Measurements from ENCODE around the gene AKAP6.
"Not testable (repeated sequence)": the region's sequence is repeated elsewhere in the genome, so short reads cannot be mapped to it uniquely, and the experiment has no call there.

AKAP6 gene

DNA sequence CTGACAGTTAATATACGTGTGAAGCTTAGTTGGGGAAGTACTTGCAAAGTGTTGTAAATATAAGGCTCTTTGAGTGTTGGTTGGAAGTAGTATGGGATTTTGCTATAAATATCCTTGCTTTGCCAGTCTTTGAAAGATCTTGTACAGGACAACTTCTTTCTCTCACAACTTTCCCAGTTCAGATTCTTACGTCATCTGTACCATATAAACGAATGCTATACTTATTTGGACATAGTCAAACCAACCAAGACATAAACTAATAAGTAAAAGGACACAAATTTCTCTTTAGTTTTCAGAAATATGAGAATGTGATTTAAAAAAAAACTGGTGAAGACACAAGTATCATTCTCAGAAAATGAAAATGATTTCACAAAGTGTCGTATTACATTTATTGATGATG lies 456.5 kb downstream of the AKAP6 start:
- no peak for DNase-seq

DNA sequence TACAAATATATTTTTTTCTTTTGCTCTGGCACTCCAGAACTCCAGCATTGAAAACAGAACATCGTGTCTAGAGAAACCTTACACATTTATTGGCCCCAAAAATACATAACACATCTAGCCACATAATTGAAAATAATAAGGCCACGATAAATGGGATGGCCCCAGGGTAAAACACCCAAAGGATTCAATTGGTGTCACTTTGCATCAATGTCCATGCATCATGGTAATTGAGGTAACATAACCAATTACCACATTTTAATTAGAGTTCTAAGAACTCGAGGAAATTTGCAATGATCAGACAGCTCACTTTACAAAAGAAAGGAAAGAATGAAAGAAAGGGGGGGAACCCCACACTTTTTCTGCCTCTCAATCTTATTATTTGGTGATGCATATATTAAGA lies 457.8 kb downstream of the AKAP6 start:
- DNase-seq: no peak

DNA sequence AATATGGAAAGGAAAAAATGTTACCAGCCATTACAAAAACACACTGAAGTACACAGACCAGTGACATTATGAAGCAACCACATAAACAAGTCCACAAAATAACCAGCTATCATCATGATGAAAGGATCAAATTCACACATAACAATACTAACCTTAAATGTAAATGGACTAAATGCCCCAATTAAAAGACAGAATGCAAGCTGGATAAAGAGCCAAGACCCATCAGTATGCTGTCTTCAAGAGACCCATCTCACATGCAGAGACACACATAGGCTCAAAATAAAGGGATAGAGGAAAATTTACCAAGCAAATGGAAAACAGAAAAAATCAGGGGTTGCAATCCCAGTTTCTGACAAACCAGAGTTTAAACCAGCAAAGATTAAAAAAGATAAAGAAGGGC lies 463.9 kb downstream of the AKAP6 start:
- not testable (repeated sequence) for DNase-seq

- no peak for DNase-seq
These were observed 471.2 kb downstream of the AKAP6 start for GRCh38 chr14:32800320-32800719.

DNA sequence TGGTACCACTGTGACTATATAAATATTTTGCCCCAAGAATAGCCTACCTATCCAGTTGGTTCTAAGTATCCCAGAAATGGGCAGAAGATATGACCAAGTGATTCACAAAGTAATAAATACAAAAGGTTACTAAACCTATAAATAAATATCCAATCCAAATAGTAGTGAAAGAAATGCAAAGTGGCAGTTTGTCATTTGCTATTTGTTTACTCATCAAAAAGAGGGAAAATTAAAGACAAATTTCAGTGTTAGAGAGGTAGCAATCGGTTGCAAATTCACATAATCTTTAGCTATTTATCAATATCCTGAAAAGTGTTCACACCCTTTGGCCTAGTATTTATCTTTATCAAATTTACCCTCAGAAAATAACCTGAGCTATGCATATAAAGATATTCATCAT lies 473.2 kb downstream of the AKAP6 start:
- DNase-seq: no peak

DNA sequence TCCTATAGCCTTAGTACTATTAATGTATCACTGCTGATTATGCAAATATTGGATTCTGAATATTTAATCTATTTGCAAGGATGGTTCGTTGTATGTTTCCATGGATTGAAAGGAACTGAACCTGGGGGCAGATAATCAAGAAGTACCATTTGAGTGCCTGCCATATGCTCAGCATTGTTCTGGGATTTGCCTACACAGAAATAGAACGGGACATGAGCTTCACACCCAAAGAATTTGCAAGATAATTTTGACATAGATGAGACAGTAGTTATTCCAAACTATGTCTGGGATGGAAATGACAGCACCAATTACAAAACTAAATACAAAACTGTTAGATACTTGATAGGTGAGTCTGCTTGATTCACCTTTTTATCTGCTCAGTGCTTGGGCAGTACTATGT lies 476.9 kb downstream of the AKAP6 start:
- DNase-seq: no peak

- no peak for DNase-seq
These were observed 479.5 kb downstream of the AKAP6 start for GRCh38 chr14:32808644-32809043.

GRCh38 chr14:32809255-32809654 lies 480.2 kb downstream of the AKAP6 start:
- no peak for DNase-seq

- no peak for DNase-seq
These were observed 484.3 kb downstream of the AKAP6 start for GRCh38 chr14:32813401-32813800.

DNA sequence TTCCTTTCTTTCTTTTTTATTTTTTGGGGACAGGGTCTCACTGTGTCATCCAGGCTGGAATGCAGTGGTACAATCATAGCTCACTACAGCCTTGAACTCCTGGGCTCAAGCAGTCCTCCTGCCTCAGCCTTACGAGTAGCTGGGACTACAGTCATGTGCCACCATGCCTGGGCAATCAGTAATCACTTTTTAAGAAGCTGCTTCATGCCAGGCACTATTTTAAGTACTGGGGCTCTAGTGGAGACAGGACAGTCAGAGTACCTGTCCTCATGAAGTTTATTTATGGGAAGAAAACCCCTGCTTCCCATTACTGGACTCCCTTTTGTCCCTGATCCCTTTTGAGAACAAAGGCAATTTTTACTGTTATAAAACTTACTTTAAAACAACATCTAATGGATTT lies 485.6 kb downstream of the AKAP6 start:
- DNase-seq: no peak

DNA sequence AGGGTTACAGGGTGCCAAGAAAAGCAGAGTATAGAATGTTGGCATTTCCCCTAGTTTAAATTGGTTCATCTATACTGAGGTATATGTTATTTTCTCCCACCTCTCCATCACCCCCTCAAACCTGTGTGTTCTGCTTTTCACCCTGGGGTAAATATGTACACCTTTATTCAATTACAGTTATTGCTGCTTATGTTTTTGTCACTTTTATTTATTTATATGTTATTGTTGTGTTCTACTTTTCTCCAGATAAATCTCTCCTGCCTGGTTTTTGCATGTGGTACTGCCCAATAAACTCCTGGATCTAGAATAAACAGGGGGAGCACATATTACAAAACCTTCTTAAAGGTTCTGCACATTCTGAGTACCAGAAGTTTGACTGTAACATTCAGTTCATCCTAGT lies 487.5 kb downstream of the AKAP6 start:
- no peak for DNase-seq

- no peak for DNase-seq
These were observed 488.7 kb downstream of the AKAP6 start for GRCh38 chr14:32817780-32818179.

GRCh38 chr14:32818581-32818980 lies 489.5 kb downstream of the AKAP6 start:
- DNase-seq: no peak

- no peak for DNase-seq
These were observed 491.1 kb downstream of the AKAP6 start for GRCh38 chr14:32820181-32820580.

DNA sequence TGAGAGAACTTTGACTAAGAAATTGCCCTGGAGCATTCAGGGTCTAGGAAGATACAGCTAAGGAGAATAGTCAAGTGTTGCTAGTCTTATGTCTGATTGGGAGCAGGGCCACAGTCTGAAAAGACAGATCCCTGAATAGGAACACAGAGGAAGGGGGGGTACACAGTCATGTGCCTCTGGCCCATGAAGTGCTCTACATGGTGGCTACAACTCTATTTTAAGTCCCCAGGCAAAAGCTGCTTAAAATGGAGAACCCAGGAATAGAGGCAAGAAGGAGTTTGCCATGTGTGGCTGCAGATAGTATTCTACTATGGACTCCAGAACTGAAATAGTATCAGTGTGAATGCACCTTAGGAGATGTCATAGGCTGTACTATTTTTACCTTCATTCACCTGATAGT lies 491.6 kb downstream of the AKAP6 start:
- DNase-seq: no peak

DNA sequence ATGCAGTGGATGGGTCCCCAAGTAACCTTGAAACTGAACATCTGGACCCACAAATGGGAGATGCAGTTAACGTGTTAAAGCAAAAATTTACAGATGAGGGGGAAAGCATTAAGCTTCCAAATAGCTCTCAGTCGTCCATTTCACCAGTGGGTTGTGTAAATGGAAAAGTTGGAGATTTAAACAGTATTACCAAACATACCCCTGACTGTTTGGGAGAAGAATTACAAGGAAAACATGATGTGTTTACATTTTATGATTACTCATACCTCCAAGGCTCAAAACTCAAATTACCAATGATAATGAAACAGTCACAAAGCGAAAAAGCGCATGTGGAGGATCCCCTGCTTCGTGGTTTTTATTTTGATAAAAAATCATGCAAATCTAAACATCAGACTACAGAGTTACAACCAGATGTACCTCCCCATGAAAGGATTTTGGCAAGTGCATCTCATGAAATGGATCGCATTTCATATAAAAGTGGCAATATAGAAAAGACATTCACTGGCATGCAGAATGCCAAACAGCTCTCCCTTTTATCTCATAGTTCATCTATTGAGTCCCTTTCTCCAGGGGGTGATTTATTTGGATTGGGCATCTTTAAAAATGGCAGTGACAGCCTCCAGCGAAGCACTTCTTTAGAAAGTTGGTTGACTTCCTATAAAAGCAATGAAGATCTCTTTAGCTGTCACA lies 493.0 kb downstream of the AKAP6 start:
- no peak for DNase-seq

GRCh38 chr14:32823706-32824105 lies 494.6 kb downstream of the AKAP6 start:
- no peak for DNase-seq

- no peak for DNase-seq
These were observed 495.1 kb downstream of the AKAP6 start for GRCh38 chr14:32824195-32824594.

GRCh38 chr14:32825058-32825457 lies 496.0 kb downstream of the AKAP6 start:
- DNase-seq: no peak

DNA sequence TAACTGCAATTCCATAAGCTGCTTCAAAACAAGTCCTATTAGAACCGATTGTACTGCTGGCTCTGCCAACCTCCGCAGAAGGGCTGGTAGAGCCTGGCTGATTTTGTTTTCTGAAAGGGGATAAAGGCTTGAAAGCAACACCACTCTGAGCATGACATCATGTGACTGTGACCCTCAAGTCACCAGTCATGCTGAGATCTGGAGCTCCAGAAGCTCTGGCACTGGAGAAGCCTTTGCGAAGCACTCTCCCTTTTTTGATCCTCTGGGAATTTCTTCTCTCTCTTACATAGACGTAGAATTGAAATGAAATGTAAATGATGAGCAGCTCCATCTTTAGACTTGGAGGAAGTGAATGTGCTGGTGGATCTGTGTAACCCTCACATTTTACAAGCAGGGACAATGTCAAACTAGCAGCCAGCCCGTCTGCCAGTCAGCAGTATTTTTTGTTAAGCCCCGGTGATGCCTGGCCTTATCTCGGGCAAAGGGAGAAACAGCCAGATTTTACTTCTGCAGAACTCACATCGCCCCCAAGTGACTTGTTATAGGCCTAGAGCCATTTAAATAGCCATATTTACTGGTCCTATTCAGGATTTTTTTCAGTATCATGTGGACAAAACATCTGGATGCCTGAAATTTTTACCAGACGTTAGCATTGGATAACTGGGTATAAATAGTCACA lies 497.4 kb downstream of the AKAP6 start:
- no peak for DNase-seq

GRCh38 chr14:32827514-32827913 lies 498.4 kb downstream of the AKAP6 start:
- DNase-seq: no peak

DNA sequence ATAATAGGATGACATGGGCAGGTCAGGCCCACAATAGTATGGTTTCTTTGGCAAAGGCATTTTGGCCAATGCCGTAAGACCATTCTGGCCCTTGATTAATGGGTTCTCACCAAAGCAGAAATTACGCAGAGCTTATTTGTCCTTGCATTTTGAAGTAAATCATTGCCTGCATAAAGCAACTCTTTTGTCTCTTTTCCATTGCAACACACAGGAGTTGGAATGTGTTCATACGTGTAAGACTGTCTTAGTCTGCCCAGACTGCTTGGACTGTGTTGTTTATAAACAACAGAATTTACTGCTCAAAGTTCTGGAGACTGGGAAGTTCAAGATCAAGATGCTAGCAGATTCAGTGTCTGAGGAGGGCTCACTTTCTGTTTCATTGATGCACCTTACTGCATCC lies 506.8 kb downstream of the AKAP6 start:
- DNase-seq: no peak

GRCh38 chr14:32841698-32842097 lies 512.6 kb downstream of the AKAP6 start:
- DNase-seq: no peak

DNA sequence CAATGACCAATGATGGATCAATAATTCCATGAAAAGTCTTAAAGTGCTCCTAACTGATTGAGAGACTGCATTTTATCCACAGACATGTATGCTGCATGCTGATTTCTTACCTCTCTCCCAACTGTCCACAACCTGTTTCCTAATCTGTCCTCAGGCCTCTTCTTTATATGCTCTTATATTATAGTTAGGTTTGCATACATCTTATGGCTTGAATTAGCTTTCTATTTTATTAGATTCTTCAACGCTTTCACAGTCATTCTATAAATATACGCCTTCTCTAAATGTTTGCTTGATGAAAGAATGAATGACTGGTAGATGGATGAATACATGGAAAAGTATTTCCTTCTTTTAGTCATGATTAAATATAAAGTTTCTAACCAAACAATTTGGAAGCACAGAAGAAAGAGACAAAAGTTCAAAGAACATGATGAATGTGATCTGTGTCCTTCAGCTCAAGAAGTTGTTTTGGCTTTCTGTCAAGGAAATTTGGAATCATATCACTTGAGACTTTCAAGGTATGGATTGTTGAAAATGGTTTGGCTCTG lies 517.8 kb downstream of the AKAP6 start:
- no peak for DNase-seq

- DNase-seq: no peak
These were observed 518.8 kb downstream of the AKAP6 start for GRCh38 chr14:32847867-32848266.

Measured in activated CD4-positive, alpha-beta T cell treated with anti-CD3 and anti-CD28 coated beads, Interleukin-2, amount 50 U/mL, for 16 hours (primary cell).